ENCODE results near the gene PCED1B.

PCED1B gene

GRCh38 chr12:47231456-47231855, 152.0 kb downstream of the PCED1B start:
- DNase-seq (ENCODE audit: low read depth in 2 of 2), result no peak

GRCh38 chr12:47234576-47235141, 155.2 kb downstream of the PCED1B start:
- no peak for DNase-seq (ENCODE audit: low read depth in 2 of 2)

GRCh38 chr12:47235258-47236040, 156.0 kb downstream of the PCED1B start:
- DNase-seq (ENCODE audit: low read depth in 2 of 2), result no peak

DNA sequence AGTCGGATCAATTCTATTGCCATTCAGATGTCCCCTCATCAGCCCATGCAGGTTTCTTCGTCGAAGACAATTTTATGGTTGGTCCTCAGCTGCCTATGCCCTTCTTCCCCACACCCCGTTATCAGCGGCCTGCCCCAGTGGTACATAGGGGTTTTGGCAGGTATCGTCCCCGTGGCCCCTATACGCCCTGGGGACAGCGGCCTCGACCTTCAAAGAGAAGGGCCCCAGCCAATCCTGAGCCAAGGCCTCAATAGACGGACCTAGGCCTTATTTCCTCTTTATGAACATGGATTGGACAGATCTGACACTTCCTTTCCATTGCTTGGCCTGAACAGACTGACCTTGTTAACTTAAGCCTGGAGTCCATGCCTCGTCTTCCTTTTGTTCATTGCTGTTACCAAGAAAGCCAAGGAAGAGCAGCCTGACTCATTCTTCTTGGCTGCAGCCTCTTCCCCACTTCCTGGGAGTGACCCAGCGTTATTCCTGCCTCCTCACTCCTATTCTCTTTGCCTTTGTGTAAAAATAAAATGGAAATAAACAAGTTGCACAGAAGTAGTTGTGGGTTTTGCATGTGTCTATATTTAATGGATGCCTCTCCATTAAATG, 156.8 kb downstream of the PCED1B start:
- DNase-seq (ENCODE audit: low read depth in 2 of 2), result no peak

DNA sequence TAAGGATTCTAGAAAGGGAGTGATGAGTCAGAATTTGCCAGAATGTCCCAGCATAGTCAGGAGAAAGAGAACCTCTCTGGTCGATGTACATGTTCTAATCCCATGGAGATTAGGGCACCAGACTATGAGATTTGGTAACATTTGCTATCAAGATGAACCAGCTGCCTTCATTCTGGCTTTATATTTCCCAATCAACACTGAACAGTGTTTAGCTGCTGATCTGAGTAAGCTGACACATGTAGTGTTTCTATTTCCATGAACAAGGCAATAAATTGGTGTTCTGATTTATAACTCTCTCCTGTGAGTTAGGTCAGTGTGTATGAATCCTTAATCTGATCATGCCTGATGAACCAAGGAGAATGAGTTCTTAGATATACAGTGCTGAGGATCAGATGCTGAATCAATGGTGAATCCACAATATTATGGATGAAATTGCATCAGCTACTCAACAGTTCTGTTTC, 158.4 kb downstream of the PCED1B start:
- DNase-seq (ENCODE audit: low read depth in 2 of 2), result no peak

DNA sequence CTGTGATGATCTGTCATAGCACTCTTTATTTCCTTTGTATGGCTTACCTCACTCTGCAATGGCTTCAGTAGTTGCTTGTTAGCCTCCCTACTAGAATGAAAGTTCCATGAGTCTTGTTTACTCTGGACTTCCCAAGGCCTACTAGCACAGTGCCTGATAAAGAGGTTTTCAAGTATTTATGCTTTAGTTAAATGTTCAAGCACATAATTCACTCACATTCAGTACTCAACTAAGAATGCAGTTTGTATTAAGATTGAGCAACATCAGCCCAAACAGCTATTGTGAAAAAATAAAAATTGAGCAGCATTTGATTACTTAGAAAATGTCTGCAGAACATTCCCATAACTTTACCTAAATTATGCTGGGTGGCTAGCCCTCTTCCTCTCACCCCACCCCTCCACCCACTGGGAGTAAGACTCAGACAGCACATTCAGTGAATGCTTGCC, 159.3 kb downstream of the PCED1B start:
- DNase-seq (ENCODE audit: low read depth in 2 of 2), result no peak

DNA sequence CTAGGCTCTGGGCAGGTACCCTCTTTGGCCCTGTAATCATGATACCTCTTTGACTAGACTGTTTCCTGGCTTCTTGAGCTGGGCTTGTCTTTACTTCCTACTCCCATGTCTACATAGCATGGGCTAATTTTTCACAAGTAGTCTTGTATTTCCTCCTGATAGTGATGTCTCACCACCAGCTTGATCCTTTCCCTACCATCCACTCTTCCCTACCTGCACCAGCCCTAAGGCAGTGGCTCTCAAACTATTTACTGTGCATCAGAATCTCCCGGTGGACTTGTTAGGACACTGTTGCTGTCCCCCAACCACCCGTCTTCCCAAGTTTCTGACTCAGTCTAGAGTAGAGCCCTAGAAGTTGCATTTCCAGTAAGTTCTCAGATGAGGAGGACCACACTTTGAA, 163.0 kb downstream of the PCED1B start:
- DNase-seq (ENCODE audit: low read depth in 2 of 2), result no peak

DNA sequence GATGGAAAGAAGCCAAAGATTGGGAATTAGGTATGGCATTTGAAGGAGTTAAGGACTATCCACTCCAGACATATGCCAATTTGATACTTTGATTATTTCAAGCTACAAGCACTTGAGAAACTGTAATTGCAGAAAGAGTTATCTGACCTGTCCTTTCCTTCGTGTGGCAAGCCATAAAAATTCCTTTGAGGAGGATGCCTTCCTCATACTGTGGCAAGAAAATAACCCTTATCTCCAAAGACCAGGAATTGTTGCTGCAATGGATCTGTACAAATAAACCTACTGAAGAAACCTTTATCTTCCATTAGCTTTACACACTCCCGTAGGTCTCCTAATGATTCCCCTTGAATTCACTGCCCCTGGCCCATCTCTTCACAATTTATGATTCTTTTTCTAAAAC, 165.4 kb downstream of the PCED1B start:
- DNase-seq (ENCODE audit: low read depth in 2 of 2), result no peak

DNA sequence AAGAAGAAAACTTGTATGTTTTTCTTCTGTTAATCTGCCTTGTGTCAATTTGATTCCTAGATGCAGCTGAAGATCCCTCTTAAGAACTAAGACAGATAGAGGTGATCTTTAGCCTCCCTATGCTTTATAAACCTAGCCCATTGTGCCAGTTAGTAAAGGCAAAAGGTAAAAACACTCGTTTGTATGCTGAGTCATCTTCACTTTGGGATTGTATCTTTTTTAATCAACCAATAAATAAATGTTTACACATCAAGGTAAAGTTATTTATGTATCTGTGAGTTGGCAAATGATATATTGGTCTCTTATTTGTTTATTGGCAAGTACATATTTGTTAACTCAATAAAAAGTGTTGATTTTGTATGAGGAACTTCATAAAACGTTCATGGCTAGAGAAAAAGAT, 166.2 kb downstream of the PCED1B start:
- no peak for DNase-seq (ENCODE audit: low read depth in 2 of 2)

DNA sequence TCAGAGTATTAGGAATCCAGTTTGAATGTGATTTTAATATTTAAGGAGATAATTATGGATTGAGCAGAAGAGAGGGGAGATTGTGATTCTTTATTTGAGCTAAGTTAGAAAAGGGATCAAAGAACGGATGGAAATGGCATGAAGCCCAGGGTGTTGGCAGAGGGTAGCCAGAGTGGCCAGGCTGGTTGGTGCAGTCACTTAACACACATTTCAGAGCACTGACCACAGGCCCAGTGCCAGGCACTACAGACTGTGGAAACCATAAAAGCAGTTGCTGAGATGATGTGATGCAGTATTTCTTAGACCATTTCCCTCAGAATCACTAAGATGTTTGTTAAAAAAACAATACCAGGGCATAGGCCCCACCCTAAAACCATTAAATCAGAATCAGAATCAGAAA, 168.0 kb downstream of the PCED1B start:
- DNase-seq (ENCODE audit: low read depth in 2 of 2), result no peak

DNA sequence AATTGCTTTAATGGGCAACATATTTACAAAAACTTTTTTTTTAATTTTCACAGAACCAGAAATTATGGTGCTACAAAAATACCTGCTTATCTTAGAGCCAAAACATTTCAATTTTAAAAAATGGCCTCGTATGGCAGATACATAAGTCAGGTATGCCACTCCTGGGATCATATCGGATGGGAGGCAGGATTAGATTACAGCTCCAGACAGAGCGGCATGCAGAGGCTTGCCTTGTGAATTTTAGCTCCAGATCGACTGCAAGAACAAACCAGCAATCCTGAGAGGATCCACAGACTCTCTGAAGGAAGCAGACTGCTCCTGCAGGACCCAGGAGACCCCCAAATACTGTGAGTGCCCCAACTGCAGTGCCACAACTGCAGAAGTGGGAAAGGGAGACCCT, 169.7 kb downstream of the PCED1B start:
- DNase-seq (ENCODE audit: low read depth in 2 of 2), result no peak

- DNase-seq (ENCODE audit: low read depth in 2 of 2), result no peak
Measured at GRCh38 chr12:47249719-47250357, 170.4 kb downstream of the PCED1B start.

DNA sequence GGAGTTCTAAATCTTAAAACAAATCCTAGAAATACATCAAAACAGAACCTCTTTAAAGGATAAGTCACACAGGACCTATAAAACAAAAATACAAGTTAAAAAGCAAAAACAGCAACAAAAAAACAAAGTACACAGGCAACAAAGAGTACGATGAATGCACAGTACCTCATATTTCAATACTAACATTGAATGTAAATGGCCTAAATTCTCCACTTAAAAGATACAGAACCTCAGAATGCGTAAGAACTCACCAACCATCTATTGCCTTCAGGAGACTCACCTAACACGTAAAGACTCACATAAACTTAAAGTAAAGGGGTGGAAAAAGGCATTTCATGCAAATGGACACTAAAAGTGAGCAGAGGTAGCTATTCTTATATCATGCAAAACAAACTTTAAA, 172.5 kb downstream of the PCED1B start:
- DNase-seq (ENCODE audit: low read depth in 2 of 2), result no peak

GRCh38 chr12:47264951-47265350, 185.5 kb downstream of the PCED1B start:
- DNase-seq (ENCODE audit: low read depth in 2 of 2), result no peak

DNA sequence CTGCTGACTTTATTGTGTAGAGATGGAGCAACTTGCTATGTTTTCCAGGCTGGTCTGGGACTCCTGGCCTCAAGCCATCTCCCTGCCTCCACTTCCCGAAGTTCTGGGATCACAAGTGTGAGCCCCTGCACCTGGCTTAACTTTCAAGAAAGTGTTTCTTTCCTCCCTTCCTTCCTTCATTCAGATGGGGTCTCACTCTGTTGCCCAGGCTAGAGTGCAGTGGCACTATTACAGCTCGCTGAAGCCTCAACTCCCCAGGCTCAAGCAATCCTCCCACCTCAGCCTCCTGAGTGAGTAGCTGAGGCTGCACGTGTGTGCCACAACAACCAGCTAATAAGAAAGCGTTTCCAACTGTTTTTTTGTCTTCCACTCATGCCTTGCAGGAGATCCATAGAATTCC, 186.0 kb downstream of the PCED1B start:
- no peak for DNase-seq (ENCODE audit: low read depth in 2 of 2)

GRCh38 chr12:47267571-47267970, 188.2 kb downstream of the PCED1B start:
- no peak for DNase-seq (ENCODE audit: low read depth in 2 of 2)

DNA sequence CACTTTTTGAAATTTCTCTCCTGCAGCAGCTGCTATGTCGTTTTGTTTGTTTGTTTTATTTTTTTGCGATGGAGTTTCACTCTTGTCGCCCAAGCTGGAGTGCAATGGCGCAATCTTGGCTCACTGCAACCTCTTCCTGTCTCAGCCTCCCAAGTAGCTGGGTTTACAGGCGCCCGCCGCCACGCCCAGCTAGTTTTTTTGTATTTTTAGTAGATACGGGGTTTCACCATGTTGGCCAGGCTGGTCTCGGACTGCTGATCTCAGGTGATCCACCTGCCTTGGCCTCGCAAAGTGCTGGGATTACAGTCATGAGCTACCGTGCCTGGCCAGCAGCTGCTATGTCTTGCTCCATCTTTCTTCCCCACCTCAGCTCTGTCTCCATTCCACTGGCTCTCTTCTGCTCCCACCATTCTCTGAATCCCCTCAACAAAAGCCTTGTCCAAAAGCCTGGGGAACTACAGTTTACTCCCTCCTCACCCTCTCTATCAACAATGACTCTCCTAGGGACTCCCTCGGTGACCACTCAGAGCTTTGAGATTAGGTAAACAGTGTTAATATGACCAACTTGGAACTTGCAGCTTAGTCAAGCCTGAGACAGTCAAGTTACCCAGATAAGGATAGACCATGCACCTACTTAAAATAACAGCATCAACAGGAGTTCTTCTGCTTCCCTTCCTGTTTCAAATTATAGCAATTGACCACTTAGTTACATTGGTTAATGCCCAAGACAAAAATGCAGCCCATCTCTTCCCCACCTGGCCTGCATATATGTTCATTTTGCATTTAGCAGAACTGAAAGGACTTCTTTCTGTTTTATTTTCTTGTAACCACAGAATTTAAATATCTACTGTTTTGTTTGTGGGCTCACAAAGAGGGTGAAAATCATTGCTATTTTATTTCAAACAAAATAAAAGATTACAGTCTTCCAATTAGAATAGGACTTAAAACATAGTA, 189.4 kb downstream of the PCED1B start:
- no peak for DNase-seq (ENCODE audit: low read depth in 2 of 2)

- no peak for DNase-seq (ENCODE audit: low read depth in 2 of 2)
Measured at GRCh38 chr12:47269916-47270315, 190.5 kb downstream of the PCED1B start.

- DNase-seq (ENCODE audit: low read depth in 2 of 2), result no peak
Measured at GRCh38 chr12:47270782-47271664, 191.6 kb downstream of the PCED1B start.

GRCh38 chr12:47271800-47272239, 192.4 kb downstream of the PCED1B start:
- no peak for DNase-seq (ENCODE audit: low read depth in 2 of 2)

All from activated CD4-positive, alpha-beta T cell treated with anti-CD3 and anti-CD28 coated beads for 24 hours (primary cell).